ENCODE measurements around the gene ORC4.

ORC4 gene

GRCh38 chr2:147927053-147927588 is 93.4 kb downstream of the ORC4 start:
- no peak for DNase-seq

- DNase-seq: no peak
Measured at GRCh38 chr2:147925886-147926285, 94.7 kb downstream of the ORC4 start.

GRCh38 chr2:147924647-147925046 is 95.9 kb downstream of the ORC4 start:
- DNase-seq: no peak

GRCh38 chr2:147923846-147924245 is 96.7 kb downstream of the ORC4 start:
- DNase-seq: no peak

- DNase-seq: no peak
Measured at GRCh38 chr2:147917161-147917560, 103.4 kb downstream of the ORC4 start.

GRCh38 chr2:147916723-147917122 is 103.8 kb downstream of the ORC4 start:
- no peak for DNase-seq

GRCh38 chr2:147916067-147916466 is 104.5 kb downstream of the ORC4 start:
- DNase-seq: no peak

- peak in 1 of 2 donors; percentile 13 for DNase-seq
Measured at GRCh38 chr2:147913701-147914480, 106.6 kb downstream of the ORC4 start.

- peak in 1 of 2 donors; percentile 32 for DNase-seq
Measured at GRCh38 chr2:147910990-147911473, 109.5 kb downstream of the ORC4 start.

- no peak for DNase-seq
Measured at GRCh38 chr2:147909178-147909577, 111.4 kb downstream of the ORC4 start.

GRCh38 chr2:147904051-147904450 is 116.5 kb downstream of the ORC4 start:
- no peak for DNase-seq

- no peak for DNase-seq
Measured at GRCh38 chr2:147888680-147889079, 131.9 kb downstream of the ORC4 start.

GRCh38 chr2:147886136-147886535 is 134.4 kb downstream of the ORC4 start:
- DNase-seq: no peak

- DNase-seq: no peak
Measured at GRCh38 chr2:147884830-147885229, 135.7 kb downstream of the ORC4 start.

GRCh38 chr2:147882631-147883030 is 137.9 kb downstream of the ORC4 start:
- DNase-seq: no peak

Measured in bone marrow (tissue), 2 donors.